CD4-positive, alpha-beta T cell treated with Interleukin-2 at 100 ng/mL for 4 hours (primary cell): ENCODE data around the gene DPH1.
"Not testable (repeated sequence)": the region's sequence is repeated elsewhere in the genome, so short reads cannot be mapped to it uniquely, and the experiment has no call there.

Experiments used
- DNase-seq: peaks from one replicate; pipeline ENCODE4 v3.0.0-alpha.2; 2020; ENCODE audit warnings: low spot score

The DPH1 gene

DNA sequence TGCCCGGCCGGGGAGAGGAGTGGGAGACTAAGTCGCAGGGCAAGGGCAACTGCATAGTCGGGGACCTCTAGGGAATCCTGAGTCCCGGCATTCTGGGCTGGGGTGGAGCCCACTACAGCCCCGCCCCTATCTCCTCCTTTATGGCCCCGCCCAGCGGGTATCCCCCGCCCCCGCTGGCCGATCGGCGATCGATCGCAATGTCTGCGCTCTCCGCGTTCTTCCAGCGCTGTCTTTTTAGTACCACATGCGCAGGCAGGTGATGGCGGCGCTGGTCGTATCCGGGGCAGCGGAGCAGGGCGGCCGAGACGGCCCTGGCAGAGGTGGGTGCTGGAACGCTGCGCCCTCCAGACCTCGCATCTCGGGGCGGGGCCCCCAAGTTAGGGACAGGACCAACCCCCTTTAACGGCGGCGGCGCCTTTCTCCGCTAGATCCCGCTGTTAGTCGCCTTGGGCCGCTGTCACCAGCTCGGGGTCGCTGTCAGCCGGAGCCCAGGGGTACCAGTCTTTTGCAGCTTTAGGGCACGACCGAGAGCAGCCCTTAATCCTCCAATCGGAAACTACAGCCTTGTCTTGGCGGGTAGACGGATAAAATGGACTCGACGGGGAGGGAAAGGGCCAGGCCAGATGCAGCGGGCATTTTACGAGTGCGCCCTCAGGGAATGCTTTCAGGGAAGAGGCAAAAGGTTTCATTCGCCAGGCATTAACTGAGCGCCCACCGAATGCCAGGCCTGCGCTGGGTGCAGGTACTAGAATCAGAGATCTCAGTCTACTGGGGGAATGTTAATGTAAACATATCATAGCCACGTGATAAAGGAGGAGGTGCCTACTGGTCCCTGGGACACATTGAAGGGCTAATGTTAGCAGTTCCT is at the start of gene DPH1:
DPH1 (plus strand) TSS at position 243 of the 868 bp plus-strand sequence; CDS start at position 260, 17 bp downstream.
- DNase-seq, result peak; percentile 87

DNA sequence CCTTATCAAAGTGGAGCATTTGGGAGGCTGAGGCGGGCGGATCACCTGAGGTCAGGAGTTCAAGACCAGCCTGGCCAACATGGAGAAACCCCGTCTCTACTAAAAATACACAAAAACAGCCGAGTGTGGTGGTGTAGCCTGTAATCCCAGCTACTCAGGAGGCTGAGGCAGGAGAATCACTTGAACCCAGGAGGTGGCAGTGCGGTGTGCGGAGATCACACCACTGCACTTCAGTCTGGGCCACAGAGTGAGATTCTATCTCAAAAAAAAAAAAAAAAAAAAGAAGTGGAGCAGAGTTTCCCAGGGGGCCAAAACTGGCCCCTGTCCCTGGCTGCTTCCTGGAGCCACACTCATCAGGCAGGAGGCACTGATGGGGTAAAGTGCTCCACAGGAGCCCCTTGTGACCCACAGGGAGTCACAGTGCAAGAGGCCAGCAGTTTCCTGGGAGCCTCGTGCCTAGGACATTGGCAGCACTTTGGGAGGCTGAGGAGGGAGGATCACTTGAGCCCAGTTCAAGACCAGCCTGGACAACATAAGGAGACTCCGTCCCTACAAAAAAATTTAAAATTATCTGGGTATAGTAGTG is 49.2 kb upstream of the DPH1 start:
- DNase-seq, result no peak

DNA sequence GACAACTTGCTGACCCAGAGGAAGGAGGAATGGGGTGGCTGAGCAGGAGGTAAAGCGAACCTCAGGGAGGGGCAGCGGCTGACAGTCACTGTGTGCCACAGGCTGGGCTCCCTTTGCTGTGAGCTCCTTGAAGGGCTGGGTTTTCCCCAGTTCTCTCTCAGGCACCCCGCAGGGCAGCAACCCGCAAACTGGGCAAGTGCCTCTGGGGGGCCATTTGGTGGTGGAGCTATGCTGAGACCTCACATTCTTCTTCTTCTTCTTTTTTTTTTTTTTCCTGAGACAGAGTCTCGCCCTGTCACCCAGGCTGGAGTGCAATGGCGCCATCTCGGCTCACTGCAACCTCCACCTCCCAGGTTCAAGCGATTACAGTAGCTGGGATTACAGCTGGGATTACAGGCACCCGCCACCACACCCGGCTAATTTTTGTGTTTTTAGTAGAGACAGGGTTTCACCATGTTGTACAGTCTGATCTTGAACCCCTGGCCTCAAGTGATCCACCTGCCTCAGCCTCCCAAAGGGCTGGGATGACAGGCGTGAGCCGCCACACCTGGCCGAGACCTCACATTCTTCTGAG is 47.1 kb upstream of the DPH1 start:
- not testable (repeated sequence) for DNase-seq

DNA sequence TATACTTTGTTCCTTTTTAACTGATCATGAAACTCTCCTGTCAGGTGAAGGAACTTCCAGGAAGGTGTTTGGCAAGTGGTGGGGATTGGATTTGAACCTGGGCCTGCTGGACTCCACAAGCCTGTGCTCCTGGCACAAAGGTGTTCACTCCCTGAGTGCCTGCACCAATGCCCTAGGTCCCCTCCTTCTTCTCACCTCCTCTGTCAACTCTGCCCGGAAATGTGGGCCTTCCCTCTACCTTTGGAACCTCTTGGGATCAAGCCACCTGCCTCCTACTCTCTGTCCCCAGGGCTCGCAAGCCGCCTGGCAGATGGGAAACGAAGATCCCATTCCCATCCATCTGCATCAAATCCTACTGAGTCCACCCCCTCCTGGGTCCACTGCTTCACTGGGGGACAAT is 44.9 kb upstream of the DPH1 start:
- DNase-seq, result no peak

DNA sequence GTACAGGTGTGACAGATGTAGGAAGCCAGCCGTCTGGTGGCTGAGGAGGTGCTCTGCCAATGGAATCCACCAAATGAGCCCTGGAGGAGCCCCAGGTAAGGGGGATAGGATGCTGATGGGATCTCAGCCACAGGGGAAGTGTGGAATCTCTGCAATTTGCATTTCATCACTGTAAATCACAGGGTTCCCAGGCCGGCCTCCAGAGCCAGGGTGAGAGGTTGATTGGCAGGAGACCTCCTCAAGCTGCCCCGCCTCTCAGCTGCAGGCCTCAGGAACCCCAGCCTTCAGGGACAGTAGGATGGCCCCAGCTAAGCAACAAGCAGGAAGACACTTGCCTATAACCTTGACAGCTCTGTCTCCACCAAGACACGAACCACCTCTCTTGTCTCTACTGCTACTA is 44.3 kb upstream of the DPH1 start:
- DNase-seq, result no peak

DNA sequence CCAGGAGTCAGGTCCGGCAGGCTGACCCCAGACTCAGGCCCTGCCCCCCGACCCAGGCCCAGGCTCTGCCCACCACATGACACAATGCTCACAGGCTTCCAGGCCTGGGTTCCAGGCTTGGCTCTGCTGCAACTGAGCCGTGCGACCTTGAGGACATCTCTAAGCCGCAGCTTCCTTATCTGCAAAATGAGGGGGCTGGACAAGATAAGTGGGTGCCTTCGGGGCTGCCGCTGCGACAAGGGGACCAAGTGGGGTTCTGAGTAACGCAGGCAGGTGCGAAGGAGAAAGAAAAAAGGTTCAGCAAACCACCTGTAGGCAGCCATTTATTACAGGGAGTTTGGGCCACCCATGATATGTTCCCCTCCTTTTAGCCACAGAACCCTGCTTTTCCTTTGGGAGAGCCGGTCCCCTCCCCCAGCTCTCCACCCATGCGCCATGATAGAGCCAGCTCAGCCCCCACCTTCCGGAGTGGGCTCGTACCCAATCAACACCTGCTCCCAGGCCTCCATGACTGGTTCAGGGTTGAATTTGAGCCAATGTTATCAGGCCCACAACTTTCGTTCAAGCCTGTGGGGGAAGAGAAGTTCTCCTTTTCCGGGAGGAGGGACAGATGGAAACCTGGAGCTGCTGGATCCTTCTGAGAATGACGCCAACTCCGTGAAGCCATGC is 43.0 kb upstream of the DPH1 start:
- no peak for DNase-seq

DNA sequence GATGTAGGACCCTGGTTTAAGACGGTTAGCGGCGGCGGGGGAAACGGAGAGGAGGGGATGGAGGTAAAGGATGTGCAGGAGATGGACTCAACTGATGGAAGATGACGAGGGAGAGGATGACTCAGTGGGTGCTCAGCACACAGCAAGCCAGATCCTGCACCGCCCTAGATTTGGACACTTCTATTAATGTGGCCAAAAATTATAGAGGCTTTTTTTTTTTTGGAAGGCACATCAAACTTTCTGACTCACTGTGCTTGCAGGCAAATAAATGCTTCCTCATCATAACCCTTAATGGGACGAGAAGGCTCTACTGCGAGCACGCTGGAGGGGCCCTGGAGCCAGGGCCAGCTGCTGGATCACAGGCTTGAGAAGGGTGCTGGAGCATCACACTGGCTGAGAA is 40.8 kb upstream of the DPH1 start:
- no peak for DNase-seq

DNA sequence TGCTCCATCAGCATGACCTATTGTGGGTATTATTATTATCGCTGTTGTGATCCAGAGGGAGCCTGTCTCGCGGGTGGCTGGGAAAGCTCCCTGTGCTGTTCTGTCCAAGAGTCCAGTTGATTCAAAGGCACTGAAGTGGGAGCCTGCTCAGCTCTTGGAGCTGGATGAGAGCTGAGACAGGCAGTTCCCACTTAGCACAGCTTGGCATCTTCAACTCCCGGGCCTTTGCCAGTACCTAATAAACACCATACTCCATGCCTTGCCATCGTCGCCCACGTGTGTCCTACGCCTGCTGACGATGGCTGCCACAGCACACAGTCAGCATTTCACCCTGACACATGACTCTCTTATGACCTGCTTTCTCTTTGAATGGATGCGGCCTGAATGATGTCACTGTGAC is 37.4 kb upstream of the DPH1 start:
- no peak for DNase-seq

DNA sequence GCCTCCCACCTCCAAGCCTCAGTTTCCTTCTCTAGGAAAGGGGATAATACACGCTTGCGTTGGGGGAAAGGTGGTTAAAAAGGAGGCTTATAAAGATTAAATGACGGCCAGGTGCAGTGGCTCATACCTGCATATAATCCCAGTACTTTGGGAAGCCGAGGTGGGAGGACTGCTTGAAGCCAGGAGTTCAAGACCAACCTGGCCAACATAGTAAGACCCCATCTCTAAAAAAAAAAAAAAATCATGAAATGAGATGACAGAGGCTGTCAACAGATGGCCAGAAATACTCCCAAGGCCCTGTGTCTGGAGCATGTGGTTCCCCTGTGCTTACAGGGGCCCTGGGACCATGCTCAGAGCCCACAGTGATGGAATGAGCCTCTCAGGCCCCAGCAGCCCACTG is 35.2 kb upstream of the DPH1 start:
- DNase-seq, result no peak

DNA sequence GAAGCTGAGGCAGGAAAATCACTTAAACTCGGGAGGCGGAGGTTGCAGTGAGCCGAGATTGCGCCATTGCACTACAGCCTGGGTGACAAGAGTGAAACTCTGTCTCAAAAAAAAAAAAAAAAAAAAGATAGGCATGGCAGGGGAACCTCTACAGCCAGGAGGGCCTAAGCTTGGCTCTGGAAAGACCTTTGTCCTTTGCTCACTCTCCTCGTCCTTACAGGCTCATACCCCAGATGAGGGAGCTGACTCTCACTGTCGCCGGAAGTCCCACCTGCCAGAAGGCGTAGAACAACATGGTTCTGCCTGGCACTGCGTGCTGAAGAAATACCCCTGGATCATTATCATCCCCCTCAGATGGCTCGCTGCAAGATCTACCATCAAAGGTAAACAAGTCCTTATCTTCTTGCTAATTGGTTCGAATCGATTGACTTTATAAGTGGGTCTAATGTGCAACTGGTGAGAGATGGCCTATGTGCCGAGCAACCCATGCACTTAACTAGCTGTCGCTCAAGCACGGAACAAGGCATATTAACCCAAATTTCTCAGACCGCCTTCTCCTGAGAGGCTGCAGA is 34.5 kb upstream of the DPH1 start:
- no peak for DNase-seq

DNA sequence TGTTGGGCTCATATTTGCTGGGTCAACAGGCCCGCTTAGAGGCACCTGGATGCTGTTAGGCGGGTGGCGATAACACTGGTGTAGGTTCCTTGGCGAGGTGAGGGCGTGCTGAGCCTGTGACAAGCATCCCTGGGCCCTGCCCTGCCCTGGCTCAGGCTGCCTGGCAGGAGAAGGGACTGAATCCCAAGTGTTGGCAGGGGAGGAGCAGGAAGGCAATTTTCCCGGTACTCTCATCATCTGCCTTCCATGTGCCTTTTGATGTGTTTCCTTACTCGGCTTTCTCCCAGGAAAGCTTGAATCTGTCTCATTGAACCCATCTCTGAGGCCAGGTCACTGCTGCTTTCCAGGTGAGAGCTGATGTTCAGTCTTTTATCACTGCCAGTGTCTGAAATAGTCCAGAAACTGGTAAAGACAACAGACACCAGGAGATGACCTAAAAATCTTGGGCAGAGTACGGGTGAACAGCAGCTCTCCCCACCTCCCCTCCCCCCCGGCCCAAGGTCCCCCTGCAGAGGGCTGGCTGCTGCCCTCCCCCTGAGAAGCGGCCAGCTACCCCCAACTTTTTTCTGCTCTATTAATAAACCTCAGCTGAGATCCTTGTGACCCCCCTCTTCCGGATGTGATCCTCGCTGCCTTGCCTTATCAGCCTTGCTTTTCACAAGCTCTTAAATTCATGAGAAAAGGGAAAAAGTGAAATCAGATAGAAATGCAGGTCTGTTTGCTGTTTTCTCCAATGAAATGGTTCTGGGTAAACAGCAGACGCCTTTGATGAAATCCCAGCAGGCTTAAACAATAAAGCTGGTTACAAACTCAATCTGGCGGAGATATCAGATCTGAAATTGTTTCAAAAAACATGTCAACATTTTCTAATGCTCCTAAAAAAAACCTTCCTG is 33.8 kb upstream of the DPH1 start:
- no peak for DNase-seq

DNA sequence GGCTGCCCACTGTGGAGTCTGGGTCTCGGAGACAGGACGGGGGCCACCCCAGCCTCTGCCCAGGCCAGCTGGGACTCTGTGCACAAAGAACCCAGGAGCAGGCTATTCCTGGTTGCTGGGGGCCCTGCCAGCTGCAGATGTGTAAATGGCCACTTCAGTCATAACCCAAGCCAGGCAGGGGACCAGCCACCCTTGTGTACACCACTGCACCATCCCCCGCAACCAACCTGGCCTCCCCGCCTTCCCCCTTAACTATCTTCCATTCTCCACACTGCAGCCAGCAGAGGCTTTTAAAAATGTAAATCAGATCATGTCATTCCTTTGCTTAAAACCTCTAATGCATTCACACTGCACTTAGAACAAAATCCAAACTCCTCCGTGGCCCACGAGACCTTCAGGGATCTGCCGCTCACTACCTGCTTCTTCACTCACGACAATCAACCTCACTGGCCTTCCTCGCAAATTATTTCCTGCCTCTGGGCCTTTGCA is 33.1 kb upstream of the DPH1 start:
- no peak for DNase-seq

DNA sequence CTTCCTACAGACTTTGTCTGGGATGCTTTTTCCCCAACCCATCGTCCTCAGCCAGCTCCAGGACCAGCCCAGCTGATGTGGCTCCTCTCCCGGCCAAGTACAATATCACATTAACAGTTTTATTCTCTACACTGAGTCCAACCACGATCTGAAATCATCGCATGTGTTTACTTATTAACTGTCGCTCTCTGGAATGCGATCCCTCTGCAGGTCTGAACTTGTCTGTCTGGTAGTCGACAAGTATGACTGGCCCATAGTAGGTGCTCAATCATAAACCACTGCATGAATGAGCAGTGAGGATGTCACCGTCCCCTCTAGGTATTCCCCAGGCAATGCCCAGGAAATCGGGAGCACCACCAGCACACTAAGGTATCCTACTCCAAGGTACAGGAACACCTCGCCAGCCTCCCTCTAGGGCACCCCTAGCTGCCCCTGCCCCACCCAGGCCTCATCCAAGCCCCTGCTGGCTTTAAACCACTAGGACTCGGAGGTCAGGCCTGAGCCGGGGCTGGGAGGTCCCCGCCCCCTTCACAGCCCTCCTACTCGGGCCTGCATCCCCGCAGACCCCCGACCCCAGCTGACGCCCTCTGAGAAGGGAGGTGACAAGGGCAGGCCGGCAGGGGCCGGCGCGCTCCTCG is 32.5 kb upstream of the DPH1 start:
- no peak for DNase-seq

DNA sequence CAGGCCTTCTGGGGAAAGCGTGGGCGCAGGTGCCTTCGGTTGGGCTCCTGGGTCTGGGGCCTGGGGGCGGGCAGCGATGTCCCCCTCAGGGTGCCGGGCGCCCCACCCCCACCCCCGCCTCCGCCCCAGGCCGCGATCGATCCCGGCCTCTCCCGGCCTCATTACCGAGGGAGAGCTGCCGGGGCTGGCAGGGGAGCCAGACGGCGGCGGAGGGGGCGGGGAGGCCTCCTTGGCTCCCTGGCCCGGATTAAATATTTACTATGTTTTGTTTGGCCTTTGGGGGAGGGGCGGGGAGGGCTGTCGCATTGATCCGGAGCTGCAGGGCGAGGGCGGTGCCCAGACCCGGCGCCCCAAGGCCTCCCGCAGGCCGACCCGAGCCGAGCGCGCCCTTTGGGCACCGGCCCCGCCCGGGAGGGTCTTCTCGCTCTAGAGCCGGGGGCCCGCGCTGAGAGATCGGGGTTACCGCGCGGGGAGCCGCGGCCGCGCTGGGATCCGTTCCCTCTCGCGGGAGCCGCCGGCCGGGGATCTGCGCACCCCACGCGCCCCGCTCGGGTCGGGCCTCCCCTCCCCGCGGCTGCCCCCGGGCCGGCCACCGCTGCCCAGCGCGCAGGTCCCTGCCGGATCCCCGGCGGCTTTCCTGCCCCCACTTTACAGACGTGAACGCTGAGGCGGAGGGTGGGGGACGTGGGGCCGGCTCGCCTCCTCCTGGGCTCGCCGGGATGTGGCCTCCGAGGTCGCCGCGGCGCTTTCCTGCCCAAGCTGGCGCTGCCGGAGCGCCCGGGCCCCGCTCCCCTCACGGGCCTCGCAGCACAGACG is 31.8 kb upstream of the DPH1 start:
- no peak for DNase-seq

DNA sequence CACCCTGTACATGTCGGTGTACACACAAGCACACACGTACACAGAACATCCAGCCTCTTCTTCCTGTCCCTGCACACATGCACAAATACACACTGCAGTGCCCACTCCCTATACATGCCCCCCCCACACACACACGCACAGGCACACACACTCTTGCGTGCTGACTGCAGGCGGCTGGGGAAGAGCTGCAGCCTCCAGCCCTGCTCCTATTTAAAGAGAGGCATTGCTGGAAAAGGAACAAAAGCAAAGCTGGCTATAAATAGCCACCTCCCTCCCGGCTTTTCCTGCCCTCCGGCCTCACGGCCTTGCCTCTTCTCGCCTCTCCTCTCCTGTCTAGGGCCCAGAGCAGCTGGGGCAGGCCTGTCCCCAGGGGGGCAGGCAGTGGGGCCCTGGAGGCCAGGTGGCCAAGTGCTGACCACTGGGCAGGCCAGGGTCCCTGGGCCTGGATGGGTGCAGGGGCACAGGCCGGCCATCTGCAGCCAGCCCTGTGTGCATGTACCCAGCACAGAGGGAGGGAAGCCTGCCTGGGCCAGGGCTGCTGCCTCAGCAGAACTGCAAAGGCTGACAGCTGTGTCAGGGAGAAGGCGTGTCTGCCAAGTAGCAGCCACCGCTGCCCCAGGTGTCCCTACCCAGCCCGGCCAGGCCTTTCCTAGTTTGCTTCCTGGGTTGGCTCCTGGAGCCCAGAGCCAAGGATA is 30.2 kb upstream of the DPH1 start:
- DNase-seq, result no peak

DNA sequence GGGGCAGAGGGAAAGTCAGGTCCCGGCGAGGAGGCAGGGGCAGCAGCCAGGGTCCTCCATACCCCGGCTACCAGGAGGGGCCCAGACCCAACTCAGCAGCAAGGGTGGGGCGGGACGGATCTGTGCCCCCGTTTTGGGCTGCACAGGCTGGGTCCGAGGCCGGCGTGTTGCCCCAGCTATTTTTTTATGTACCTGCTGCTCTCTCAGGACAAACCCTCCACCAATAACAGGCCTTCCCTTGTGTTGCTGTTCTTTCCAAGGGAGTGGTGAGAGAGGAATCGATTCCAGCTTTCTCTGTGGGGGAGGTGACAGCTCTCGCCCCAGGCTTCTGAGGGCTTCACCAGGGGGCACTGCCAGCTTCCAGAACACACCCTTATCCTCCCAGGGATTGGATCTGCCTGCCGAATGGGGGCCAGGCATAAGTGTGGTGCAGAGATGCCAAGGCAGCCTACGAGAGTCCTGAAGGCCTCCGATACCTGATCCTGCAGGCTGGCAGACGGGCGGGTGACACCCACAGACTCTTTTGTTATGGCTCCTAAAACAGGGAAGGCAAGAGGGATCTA is 27.1 kb upstream of the DPH1 start:
- no peak for DNase-seq

DNA sequence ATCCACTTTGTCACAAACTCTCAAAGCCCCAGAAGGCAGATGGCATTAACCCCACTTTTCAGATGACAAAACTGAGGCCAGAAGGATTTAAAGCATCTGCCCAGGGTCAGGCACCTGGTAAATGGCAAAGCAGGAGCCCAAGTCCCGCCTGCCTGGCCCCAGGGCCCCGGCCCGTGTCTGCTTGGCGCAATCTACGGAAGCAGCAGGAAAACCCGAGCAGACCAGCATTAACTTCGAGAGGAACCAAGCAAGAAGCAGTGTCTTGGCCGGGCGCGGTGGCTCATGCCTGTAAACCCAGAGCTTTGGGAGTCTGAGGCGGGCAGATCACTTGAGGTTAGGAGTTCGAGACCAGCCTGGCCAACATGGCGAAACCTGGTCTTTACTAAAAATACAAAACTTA is 26.4 kb upstream of the DPH1 start:
- DNase-seq, result no peak

DNA sequence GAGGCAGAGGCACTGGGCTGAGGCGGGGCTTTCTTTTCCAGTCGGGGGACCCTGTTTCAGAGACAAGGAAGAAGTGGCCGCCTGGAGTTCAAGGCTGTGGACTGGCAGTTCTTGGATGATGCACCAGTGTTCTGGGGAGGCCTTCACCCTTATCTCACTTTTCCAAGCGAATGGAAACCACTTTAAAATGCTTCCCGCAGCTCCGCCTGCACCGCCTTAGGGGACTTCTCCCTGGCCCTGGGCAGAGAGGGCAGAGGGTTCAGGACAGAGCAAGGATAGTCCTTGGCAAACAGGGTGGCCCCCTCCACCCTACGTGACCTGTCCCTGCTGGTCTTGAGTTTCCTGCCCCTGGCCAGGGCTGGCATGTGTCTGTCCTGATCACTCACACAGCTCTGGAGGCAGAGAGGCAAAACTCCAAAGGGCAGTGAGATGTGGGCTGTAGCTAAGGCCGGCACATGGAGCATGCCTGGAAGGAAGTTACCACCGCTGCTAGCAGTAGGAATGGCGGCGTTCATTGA is 25.5 kb upstream of the DPH1 start:
- DNase-seq, result no peak
